A673 (cell line): Measurements from ENCODE around the gene PRODH.

Source experiments
- CTCF ChIP-seq: fragments of 300-800, 200-600 bp; sonication (generic); conservative IDR thresholded peaks from 2 replicates; pipeline ENCODE4 v1.5.1; 2017; ENCODE audit warnings: low read depth, mild to moderate bottlenecking, antibody characterized with exemption, low read length, moderate library complexity, mixed read lengths
- EZH2 ChIP-seq: fragments of 200-600 bp; sonication (generic); IDR thresholded peaks from 2 replicates; pipeline ENCODE4 v1.6.1; 2017; ENCODE audit warnings: borderline replicate concordance, low read depth, mild to moderate bottlenecking, mixed read lengths, antibody characterized with exemption, low read length; ENCODE audit not compliant: poor library complexity, severe bottlenecking

GRCh38 chr22:18985780-18986179, 49.7 kb upstream of the PRODH start:
- TF ChIP-seq CTCF (no peak), EZH2 (no peak)
